HG03342 (cell line): ENCODE measurements around the gene ANKRD12.

ENCODE experiments used
- ATAC-seq: cut with Tn5 transposase; IDR thresholded peaks from one replicate; pipeline ENCODE4 v1.9.1; 2021; ENCODE audit warnings: mild to moderate bottlenecking, moderate library complexity; ENCODE audit not compliant: unreplicated experiment

The ANKRD12 gene

DNA sequence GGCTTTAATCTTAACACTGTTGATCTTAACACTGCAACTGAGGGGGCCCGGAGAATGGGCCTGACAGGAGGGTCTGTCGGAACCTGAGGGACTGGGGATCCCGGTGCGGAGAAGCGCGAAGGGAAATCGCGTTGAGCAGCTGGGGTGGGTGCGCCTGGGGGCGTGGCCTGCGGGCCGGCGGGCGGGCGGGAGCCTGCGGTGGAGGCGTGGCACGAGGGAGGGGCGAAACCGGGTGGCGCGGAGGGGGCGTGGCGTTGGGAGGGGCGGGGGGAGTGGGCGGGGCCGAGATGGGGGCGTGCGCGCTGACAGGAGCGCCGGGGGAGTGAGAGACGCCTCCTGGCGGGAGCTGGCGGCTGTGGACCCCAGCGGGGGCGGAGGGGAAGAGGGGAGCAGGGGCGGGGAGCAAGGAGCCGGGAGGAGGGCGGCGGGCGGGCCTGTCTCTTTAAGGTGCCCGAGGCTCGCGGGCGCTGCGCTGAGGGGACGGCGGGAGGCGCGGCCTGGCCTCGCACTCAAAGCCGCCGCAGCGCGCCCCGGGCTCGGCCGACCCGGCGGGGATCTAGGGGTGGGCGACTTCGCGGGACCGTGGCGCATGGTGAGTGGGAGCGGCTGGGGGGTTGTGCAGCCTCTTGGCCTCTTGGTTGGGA lies 197.9 kb downstream of the ANKRD12 start, which contains the start of gene TWSG1:
Gene TWSG1, plus strand, starts transcription at position 445 of the 644 bp plus-strand sequence. CDS start 2,457 bp downstream, outside the sequence.
- ATAC-seq = peak; percentile 79

DNA sequence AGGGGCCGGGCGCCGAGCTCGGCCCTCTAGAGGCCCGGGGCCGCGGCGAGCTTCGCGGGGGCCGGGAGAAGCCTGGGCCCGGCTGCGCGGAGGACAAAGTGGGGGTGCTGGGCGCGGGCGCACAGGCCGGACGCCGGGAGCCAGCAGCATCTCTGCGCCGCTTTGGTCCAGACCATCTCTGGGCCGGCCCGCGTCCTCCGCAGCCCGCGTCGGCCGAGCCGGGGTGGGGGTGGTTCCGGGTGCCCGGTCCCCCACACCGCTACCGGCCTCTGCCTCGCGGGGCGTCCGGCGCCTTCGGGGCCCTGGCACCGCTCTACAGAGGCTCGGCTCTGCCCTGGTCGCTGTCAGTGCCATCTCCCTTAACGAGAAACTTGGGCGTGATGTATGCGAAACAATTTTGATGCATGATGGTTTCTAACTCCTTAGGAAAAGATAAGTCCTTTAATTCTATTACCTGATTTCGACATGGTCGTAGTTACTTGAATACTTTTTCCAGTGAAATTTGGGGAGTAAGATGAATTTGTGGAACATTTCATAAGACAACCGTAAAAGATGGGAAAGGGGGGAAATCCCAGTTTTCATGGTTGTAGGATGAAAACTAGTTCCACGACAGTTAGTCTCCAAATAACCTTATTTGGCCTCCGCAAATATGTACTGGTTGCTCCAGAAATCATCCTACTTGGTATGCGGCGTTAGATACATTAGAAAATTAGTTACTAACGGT lies 198.6 kb downstream of the ANKRD12 start:
- peak; percentile 37 for ATAC-seq
